Epithelial cell of proximal tubule (primary cell): Measurements from ENCODE around the gene NKIRAS1. TPM values are rescaled to one million over a fixed set of nuclear protein-coding genes. Genes with fewer than 3 reads are reported as not detected.

Source experiments
- DNase-seq: peaks from one replicate; pipeline ENCODE4 v3.0.0-alpha.2; 2011; ENCODE audit warnings: low read depth
- H3K4me3 ChIP-seq: 2 replicates; pipeline ENCODE4 v1.5.1; 2011; ENCODE audit warnings: low read depth, mild to moderate bottlenecking, low read length
- total RNA-seq: library from RNA; depleted of rRNA; stranded (reverse); fragments of >200 nt; gene quantifications from 2 replicates; pipeline ENCODE4 v1.2.3, GENCODE V29; 2015
- TF ChIP-seq, protein P1 (sequence below): conservative IDR thresholded peaks from 2 replicates; pipeline ENCODE4 v1.5.1; 2012; ENCODE audit warnings: low read depth, mild to moderate bottlenecking, low read length

NKIRAS1 gene
- total RNA-seq, 1 donor from 2014 or later: 5.9 TPM

DNA sequence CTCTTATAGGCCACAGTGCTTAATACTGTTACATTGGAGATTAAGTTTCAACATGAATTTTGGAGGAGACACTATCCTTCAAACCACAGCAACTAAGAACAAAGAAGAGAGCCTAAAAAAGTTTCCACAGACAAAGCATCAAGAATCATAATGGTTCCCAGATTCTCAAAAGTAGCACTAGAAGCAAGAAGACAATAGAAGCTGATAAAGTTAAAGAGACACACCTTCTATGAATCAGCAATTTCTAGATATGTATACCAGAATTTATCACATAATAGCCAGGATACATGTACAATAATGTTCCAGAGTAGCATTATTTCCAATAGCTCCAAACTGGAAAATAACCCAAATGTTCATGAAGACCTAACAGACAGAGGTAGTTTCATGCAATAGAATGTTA, 12.2 kb downstream of the NKIRAS1 start:
- no peak for DNase-seq
- TF ChIP-seq, protein P1, sequence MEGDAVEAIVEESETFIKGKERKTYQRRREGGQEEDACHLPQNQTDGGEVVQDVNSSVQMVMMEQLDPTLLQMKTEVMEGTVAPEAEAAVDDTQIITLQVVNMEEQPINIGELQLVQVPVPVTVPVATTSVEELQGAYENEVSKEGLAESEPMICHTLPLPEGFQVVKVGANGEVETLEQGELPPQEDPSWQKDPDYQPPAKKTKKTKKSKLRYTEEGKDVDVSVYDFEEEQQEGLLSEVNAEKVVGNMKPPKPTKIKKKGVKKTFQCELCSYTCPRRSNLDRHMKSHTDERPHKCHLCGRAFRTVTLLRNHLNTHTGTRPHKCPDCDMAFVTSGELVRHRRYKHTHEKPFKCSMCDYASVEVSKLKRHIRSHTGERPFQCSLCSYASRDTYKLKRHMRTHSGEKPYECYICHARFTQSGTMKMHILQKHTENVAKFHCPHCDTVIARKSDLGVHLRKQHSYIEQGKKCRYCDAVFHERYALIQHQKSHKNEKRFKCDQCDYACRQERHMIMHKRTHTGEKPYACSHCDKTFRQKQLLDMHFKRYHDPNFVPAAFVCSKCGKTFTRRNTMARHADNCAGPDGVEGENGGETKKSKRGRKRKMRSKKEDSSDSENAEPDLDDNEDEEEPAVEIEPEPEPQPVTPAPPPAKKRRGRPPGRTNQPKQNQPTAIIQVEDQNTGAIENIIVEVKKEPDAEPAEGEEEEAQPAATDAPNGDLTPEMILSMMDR: no peak
- no peak overlapping the region for H3K4me3 ChIP-seq

GRCh38 chr3:23900744-23901143, 16.0 kb downstream of the NKIRAS1 start:
- no peak for DNase-seq
- TF ChIP-seq, protein P1: no peak

GRCh38 chr3:23895181-23895580, 21.6 kb downstream of the NKIRAS1 start:
- TF ChIP-seq, protein P1: no peak
- H3K4me3 ChIP-seq: no peak overlapping the region
- DNase-seq: no peak

More at GRCh38 chr3:23900744-23901143, 16.0 kb downstream of the NKIRAS1 start:
- H3K4me3 ChIP-seq: no peak overlapping the region

- no peak for DNase-seq
- no peak overlapping the region for H3K4me3 ChIP-seq
- TF ChIP-seq, protein P1: no peak
Observed at GRCh38 chr3:23894254-23895061, 22.3 kb downstream of the NKIRAS1 start.

GRCh38 chr3:23889950-23890349, 26.8 kb downstream of the NKIRAS1 start:
- TF ChIP-seq, protein P1: no peak
- H3K4me3 ChIP-seq: no peak overlapping the region
- DNase-seq: no peak

GRCh38 chr3:23889386-23889785, 27.4 kb downstream of the NKIRAS1 start:
- no peak for DNase-seq
- H3K4me3 ChIP-seq: no peak overlapping the region
- TF ChIP-seq, protein P1: no peak
